Fibroblast of the aortic adventitia (primary cell): Measurements from ENCODE around the gene TPK1. TPM values are rescaled to one million over a fixed set of nuclear protein-coding genes. Genes with fewer than 3 reads are reported as not detected.
A peak's percentile ranks its signal among the peaks of the same experiment; 100 is the strongest.

Experiments
- DNase-seq: peaks from one replicate; pipeline ENCODE4 v3.0.0-alpha.2; 2010; ENCODE audit warnings: low read depth
- H3K4me3 ChIP-seq: 2 replicates; pipeline ENCODE4 v1.5.1; 2011; ENCODE audit warnings: low read depth, mild to moderate bottlenecking, control low read depth, low read length, moderate library complexity
- CTCF ChIP-seq: IDR thresholded peaks from 2 replicates; pipeline ENCODE4 v1.5.1; 2011; ENCODE audit warnings: mild to moderate bottlenecking, low read length, control low read depth, inconsistent platforms; ENCODE audit not compliant: insufficient read depth
- total RNA-seq: library from RNA; depleted of rRNA; stranded (reverse); fragments of >200 nt; gene quantifications from 2 replicates; pipeline ENCODE4 v1.2.3, GENCODE V29; 2012; ENCODE audit warnings: low replicate concordance

The TPK1 gene
- total RNA-seq, 1 donor = 7.6 TPM

GRCh38 chr7:144759653-144760052 is 76.2 kb downstream of the TPK1 start:
- TF ChIP-seq CTCF = no peak
- H3K4me3 ChIP-seq = no peak overlapping the region
- DNase-seq = no peak

GRCh38 chr7:144747936-144748335 is 87.9 kb downstream of the TPK1 start:
- DNase-seq = no peak
- no peak overlapping the region for H3K4me3 ChIP-seq
- no peak for TF ChIP-seq CTCF

GRCh38 chr7:144738708-144739314 is 97.0 kb downstream of the TPK1 start:
- peak; percentile 83 for TF ChIP-seq CTCF
- peak; percentile 59 for DNase-seq
- H3K4me3 ChIP-seq = no peak overlapping the region

- H3K4me3 ChIP-seq = no peak overlapping the region
- DNase-seq = no peak
- TF ChIP-seq CTCF = no peak
These were observed 97.7 kb downstream of the TPK1 start for GRCh38 chr7:144738146-144738545.

GRCh38 chr7:144736880-144737493 is 98.9 kb downstream of the TPK1 start:
- TF ChIP-seq CTCF = no peak
- no peak overlapping the region for H3K4me3 ChIP-seq
- no peak for DNase-seq

GRCh38 chr7:144735505-144736276 is 100.2 kb downstream of the TPK1 start:
- no peak overlapping the region for H3K4me3 ChIP-seq
- no peak for DNase-seq

More at GRCh38 chr7:144735505-144736276, 100.2 kb downstream of the TPK1 start:
- TF ChIP-seq CTCF = no peak
